NCI-H2227 treated with DMSO at 0.1 percent for 48 hours (cell line): Measurements from ENCODE around the gene PTCHD4.

Experiments used
- DNase-seq: peaks from one replicate; lab custom pipeline; 2025; lab: John Stamatoyannopoulos, UW

PTCHD4 gene

DNA sequence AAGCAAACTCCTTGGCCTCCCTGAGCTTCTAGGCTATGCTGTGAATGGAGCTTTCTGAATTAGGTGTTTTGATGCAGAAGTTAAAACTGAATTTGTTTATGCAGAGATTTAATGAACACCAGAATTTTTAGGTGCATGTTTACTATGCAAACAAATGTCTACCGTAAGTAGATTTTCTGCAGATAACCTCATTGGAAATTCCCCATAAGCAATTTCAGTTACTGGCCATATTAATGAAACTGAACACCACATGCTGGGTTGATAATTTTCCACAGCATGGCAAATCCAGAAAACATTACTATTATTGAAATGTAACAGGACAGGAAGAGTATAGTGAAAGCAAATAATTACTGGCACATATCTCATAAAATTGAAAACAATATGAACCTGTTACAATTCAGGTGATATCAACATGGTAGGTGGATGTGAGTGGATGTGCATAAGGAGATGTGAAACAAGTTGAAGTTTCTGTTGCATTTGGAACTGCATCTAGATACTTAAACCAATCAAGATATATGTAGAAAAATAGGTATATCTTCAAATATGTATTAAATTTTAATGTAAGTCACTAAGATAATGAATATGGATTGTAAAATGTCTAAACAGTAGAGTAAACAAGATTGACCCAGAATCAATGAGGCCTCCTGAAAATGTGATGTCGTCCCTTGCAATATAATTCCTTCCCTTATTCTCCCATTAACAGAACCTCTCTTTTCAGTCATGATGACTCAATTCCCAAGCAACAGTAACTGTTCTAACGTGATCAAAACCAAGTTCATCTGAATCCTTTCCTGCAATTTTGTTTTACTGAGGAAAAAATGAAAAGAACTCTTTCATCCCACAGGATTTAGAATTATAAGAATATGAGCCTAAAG lies 11.0 kb downstream of the PTCHD4 start:
- no peak for DNase-seq

DNA sequence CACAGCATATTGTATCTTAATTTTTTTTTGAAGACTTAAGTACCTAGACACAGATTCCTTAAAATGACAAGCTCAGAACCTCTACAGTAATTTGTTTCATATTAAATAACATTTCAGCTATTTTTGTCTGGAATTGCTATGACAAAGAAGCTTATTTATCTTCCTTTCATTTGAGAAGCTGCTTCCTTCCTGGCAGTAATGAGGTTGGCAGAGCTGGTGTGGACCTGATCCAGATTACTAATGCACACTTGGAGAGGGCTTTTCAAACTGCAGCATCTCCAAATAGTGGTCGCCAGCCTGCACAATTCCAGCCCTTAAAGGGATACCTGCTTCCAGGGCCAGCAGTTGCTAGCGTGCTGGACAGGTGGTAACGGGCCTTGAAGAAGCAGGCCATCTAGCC lies 12.1 kb downstream of the PTCHD4 start:
- no peak for DNase-seq

DNA sequence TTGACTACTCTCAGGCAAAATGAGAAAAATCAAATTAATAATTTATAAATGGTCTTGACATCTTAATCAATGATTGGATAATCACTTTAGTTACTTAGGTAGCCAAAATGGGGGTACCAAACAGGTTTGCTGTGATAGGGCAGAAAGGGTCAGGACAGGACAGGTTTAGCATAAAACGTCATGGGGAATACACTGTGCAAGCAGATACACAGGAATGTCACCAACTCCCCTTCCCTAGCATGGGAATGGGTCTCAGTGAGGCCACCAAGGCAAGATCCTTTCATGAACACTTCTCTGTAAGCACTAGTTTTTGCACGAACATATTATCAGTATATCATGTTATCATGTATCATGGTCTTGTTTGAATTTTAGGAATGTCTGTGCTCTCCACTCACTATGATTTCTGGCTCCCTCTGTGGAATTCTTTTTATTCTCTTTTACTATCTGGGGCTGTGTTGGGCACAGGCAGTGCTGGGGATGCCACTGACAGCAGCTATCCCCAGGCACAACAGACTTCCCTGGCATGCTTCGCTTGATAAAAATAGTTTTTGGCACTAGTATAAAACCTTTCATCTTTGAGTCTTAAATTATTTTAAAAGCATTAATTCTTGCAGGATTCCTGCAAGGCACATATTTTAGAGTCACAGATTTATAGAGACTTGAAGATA lies 18.3 kb downstream of the PTCHD4 start:
- DNase-seq = no peak

DNA sequence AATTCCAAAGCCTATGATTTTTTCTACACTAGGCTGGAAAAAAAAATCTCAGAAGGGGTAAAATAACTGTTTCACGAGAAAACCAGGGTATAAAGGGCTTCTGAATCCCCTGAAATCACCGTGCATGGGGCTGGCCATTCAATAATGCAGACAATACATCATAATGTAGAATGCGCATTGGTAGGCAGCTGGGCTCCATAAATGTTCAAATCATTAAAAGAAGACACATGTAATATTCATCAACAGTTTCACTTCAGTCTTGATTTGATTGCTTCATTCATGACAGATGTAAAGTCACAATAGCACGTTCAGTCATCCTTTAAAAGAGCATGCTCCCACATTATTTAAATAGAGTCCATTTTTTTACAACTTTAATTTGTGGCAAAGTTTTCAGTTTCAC lies 20.5 kb downstream of the PTCHD4 start:
- DNase-seq = no peak

DNA sequence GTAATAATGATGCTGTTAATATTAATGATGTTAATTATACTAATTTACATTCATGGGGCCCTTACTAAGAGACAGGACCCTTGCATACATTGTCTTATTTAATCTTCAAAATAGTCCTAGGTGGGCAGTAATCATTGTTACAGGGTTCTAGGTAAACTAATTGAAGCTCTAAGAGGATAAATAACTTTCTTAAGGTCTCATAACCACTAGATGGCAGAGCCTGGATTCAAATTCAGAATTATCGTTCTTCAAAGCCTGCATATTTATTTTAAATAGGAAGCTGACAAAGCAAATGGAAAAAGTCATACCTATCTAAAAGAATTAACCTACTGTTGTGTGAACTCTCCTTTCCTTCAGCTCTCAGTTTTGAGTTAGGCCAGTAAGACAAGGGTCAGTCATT lies 23.5 kb downstream of the PTCHD4 start:
- DNase-seq = no peak

DNA sequence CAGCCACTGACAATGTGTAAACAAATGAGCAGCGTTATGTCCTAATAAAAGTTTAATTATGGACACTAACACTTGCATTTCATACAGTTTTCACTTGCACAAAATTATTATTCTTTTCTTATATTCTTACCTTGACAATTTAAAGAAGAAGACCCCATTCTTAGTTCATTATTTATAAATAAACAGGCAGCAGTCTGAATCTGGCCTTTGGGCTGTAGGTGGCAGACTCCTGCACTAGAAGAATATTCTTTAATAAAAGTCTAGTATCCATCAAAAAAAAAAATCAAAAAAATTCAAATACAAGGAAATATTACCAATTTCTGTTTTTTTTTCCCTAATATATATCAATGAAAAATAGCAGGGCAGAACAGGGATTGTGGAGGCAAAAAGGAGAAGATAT lies 24.8 kb downstream of the PTCHD4 start:
- no peak for DNase-seq

DNA sequence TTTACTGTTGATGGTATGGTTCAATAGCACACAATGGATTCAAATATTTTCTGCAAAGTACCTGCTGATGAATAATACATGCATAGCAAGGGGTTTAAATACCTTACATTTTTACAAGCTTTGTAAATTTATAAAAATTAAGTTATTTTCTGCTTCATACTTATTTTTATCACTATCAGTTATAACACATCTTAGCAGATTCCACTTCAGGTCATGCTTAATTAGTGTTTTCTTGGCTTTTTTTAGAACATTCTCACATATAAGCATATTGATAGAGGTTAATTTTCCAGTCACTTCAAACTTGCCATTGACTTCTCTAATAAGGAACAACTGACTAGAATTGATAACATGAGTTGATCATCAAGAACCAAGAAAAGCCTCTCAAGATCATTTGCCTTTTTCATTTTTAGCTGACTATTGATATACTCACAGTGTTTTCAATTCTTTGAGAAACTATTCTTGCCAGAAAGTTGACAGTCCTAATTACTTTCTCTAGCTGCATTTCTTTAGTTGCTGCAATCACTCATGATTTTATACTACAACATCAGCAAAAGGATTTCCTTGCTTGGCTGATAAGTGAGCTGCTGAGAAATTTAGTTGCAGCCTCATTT lies 25.8 kb downstream of the PTCHD4 start:
- no peak for DNase-seq

DNA sequence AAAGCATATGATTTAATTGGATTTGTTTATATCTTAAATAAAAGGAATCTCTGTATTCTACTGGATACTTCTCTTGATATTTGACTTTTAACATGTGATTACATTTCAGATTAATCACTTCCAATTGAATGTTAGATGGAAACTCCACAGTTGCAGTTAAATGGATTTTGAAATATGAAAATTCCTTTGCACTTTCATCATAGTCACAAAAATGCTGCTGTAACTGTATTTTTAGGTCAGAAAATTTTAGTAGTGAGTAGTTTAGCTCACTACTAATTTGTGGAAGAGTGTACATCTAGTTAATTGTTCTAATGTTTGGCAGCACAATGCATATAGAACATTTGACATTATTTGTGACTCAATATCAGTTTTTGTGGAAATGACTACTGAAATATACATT lies 26.8 kb downstream of the PTCHD4 start:
- DNase-seq = no peak

DNA sequence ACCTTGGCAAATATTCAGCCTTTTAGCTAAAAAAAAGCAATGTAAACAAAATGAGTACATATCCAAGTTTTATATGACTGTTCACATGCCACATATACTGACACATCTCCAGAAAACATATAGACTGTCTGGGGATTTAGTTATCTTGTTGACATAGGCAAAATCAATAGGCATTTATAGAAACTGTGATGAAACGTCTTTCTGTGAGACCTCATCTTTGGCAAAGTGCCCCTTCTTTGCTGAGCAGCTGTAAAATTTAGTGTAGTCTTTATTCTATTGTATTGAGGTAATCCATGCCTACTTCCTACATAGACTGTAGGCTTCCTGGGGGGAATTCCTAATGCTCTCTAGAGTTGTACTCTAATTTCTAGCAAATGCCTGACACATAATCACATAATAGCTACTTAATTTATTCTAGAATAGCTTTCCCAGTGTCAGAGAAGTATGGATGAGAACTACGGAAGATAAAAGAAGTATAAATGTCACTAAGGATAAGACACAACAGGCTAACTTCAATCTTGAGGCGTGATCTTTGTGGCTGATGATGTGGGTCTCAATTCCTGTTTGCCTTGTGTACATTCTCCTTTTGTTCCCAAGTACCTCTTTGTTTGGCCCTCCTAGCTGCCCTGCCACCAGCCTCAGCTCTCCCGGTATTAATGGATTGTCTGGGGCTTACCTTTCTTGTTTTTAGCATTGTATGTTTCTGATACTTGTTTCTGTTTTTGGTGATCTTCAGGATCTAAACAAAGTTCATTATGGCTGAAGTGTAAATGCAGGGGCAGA lies 30.6 kb downstream of the PTCHD4 start:
- no peak for DNase-seq

DNA sequence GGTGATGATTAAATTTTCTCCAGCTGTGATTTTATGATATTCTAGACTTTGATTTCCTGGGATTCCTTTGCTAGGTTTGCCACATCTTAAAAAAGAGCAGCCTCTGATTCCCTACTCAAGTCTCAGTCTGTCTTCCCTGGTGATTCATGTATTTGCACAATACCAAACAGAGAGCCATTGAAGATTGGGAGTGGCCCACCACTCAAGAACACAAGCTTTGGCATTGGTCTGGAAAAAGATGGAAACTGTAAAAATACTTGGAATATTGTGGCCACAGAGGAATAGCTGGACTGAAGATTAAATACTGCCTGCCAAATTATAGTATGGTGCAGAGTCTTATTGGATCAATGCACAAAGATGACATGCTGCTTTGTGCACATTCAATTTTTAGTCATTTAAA lies 32.9 kb downstream of the PTCHD4 start:
- DNase-seq = no peak

DNA sequence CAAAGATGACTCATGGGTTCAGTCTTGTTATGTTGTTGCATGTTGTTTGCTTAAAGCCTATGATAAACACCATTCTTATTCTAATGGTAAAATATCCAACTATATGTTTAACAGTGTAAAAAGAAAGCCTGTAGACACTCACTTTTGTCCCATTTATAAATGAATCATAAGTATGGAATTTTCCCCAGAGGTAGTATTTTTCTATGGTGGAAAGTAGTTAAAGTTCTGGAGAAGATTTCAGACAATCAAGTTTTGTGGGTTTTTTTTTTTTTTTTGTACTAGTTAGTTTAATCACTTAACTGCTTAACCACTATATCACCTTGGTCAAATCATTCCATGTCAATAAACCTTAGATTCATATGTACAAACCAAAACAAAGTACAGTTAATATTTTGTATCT lies 35.8 kb downstream of the PTCHD4 start:
- DNase-seq = no peak

DNA sequence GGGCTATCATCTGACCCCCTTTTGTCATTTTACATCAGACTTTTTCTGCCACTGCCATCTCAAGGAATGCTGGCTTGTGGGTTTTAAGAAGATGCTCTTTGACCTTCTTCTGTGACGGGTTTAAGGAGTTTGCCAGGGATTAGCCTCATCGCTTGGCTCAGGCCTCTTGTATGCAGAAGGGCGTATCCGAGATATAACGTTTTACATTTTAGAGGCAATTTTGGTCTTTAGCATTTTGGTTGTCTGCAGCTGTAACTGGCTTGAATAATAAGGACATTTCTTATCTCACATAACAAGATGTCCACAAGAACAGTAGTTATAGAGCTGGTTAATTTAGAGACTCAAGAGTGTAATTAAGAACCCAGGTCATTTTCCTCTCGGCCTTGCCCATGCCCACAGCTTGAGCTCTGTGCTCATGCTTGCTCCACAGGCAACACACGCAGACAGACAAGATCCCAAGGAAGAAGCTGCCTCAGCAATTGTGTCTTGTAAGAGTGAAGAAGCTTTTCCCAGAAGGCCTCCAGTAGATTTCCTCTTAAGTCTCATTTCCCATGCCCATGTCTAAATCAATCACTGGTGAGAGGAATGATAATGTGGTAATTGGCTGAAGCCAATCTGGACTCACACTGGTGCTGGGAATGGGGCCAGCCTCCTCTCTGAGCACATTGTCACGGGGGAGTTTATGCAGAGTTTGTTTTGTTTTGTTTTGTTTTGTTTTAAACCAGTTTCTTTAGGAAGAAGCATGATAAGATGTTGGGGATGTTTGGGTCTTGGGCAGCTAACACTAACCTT lies 36.8 kb downstream of the PTCHD4 start:
- DNase-seq = no peak

DNA sequence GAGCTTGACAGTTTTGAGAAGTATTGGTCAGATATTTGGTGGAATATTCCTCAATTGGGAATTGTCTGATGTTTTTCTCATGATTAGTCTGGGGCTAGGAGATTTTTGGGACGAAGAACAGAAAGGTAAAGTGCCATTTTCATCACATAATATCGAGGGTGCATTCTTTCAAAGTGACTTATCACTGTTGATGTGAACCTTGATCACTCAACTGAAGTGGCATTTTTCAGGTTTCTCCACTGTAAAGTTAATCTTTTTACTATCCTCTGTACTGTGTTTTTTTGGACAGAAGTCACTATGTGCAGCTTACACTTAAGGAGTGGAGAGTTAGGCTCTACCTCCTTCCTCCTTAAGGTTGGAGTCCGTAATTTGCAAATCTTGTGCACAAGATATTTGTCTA lies 39.2 kb downstream of the PTCHD4 start:
- DNase-seq = no peak

DNA sequence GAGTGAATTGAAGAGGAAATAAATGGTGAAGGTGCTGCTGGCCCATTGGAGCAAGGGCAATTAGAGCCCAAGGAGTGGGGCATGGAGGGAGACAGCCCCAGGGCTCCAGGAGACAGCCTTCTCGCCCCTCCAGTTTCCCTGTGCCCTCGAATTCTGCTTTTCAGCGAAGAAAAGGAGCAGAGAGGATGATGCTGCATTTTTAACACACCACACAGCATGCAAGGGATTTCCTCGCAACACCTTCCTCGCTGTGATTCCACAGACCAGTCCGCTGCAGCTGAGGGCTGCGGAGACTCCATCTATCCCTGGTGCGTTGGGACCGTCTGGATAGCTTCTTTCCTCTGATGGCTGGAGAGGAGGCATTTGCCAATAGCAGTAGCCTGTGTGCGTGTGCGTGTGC lies 41.7 kb downstream of the PTCHD4 start:
- no peak for DNase-seq

DNA sequence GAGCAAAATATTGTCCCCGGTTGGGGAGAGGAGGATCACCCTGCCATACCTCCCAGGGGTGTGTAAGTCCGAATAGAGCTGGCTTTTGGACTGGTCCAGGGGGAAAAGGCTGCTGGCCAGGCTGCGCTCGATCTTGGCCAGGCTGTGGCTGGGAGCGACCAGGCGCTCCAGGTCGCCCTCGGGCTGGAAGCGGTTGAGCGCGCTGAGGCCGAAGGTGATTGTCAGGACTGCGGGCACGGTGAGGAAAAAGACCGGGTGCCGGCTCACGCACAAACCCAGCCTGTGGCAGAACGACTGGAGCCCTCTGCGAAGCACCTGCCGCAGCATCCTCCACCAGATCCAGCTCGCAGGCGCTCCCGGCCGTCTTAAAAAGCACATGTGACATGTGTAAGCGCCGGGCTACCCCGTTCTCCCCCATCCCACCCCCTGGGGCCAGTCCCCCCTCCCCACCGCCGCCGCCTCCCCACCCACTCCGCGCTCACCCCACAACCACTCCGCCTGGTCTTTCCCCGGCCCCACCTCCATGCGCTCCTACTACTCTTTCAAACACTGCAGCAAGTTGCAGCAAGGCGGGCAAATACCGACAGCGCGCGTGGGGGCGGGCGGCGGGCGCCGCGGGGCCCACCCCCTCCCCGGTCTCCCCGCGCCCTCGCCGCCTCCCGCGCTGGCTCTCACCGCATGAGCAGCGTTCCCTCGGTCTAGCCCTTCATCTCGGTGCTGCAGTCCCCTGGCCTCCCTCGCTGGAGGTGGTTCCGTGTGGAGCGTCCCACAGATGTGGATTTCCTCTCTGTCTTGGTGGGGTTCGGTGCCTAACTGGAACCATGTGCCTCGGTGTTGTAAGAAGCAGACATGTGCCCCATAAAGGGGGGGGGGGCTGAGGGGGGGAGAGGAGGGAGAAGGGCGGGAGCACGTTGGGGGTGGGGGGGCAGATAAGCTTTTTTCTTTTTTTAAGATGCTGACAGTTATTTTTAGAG lies 42.4 kb downstream of the PTCHD4 start:
- no peak for DNase-seq

DNA sequence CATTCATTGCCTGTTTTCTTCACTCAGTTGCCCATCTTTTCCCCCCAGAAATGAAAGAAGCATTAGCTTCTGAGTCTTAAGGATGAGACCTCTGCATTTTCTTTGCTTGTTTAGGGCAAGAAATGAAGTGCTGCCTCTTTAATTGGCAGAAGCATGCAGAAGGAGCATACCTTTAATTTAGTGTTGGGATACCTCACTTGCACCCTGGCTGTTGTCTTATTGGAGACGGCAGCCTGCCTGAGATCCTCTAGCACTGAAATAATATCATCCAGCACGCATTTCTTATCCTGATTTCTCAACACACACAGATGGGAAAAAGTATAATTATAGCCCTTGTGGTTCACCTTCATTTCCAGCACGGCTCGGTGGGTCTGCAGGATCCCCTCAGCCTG lies 43.1 kb downstream of the PTCHD4 start:
- no peak for DNase-seq

DNA sequence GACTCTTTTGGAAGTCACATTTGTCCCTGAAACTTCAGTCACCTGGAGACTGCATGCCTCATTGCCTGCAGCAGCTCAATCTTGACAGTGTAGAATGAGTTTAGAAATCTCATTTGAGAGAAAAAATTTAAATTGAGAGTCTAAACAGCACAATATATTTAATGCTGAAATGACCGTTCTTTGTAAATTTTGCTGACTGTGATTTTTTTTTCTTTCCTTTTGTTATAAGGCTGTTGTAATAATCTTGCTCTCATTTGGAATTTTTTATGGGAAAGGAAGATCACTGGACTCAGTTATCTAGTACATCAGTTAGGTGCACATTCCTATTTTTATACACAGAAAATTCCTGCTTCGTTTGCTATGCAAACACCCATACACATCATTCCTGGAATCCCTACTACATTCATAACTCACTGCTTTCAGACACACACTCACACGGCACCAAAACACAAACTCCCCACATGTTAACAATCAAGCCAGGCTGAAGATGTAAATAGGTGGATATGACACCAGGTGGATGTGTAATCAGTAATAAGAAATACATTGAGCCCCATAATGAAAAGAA lies 43.8 kb downstream of the PTCHD4 start:
- DNase-seq = no peak

DNA sequence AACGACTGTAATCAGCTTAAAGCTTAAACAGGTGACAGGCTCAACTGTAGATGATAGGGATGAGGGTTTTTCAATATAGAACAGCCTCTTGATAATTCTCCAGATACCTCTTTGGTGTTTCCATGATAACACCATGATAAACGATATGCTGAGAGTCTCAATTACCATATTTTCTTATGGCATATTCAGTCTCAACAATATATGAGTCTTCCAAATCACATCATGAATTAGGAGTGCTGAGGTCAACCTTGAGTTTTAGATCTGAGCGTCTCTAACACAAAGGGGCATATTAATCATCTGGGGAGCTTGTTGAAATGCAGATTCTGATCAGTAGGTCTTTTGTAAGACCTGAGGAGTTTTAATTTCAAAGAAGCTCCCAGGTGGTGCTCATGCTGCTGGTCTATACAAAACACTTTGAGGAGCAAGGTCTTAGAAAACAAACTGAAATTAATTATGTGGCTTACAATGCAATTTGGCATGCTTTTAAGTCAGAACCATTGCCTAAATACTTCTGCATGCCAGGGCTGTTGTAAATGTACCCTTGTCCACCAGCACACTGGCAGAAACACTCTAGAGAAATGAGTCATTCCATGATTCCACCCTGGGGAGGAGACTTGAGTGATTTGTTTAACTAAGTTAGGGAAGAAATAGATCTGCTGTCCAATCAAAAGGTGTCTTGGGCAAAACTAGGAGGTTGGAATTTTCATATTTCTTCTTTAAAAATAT lies 49.6 kb downstream of the PTCHD4 start:
- DNase-seq = no peak
